ENCODE results near the gene ZNF724.

ZNF724 gene

GRCh38 chr19:23263396-23263795 is 13.2 kb upstream of the ZNF724 start:
- no peak for DNase-seq (ENCODE audit: low spot score)
- in situ Hi-C loops (cut with MboI; ENCODE audit: low sequenced_read_pairs, unreplicated experiment) = no loop called here
- TF ChIP-seq, protein P1, sequence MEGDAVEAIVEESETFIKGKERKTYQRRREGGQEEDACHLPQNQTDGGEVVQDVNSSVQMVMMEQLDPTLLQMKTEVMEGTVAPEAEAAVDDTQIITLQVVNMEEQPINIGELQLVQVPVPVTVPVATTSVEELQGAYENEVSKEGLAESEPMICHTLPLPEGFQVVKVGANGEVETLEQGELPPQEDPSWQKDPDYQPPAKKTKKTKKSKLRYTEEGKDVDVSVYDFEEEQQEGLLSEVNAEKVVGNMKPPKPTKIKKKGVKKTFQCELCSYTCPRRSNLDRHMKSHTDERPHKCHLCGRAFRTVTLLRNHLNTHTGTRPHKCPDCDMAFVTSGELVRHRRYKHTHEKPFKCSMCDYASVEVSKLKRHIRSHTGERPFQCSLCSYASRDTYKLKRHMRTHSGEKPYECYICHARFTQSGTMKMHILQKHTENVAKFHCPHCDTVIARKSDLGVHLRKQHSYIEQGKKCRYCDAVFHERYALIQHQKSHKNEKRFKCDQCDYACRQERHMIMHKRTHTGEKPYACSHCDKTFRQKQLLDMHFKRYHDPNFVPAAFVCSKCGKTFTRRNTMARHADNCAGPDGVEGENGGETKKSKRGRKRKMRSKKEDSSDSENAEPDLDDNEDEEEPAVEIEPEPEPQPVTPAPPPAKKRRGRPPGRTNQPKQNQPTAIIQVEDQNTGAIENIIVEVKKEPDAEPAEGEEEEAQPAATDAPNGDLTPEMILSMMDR (IDR thresholded peaks at IDR 0.05; ENCODE audit: borderline replicate concordance, control extremely low read depth, extremely low read depth, insufficient read depth, missing control alignments) = no peak

DNA sequence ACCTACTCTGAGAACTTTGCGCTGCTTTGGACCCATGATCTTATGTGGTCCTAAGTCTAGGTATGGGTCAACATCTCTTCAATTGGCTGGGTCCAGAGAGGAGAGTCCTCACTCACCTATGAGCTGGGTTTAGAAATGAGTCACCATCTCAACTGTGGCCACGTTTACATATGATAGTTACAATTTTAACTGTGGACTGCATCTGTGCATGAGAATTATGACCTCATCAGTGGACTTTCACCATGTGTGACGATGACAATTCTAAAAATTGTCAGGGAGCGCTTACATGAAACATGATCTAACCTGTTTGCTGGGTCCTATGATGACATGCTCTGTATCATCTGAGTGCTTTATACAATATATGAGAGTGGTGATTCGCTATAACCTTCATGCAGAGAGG is 12.7 kb upstream of the ZNF724 start:
- in situ Hi-C loops (cut with MboI; ENCODE audit: low sequenced_read_pairs, unreplicated experiment) = no loop called here
- TF ChIP-seq, protein P1 (IDR thresholded peaks at IDR 0.05; ENCODE audit: borderline replicate concordance, control extremely low read depth, extremely low read depth, insufficient read depth, missing control alignments) = no peak
- no peak for DNase-seq (ENCODE audit: low spot score)

DNA sequence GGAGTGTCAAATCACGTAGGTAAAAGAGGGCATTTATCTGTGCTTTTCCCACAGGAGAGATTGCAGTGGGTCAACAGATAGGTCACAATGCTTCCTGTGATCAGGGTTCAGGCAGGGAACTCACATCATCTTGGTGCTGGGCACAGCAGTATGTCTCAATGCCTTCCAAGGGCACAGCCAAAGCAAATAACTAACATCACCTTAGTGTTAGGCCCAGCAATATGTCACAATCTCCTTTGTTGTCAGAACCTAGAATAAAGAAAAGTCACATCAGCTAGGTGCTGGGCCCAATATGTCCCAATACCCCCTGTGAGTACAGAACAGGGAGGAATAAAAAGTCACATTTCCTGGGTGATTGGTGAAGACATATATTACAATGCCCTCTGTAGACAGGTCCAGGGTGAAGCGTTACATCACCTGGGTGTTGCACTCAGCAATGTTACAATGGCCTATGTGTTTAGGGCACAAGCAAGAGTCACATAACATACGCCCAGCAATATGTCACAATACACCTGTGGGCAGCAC is 11.4 kb upstream of the ZNF724 start:
- DNase-seq (ENCODE audit: low spot score) = no peak
- TF ChIP-seq, protein P1 (IDR thresholded peaks at IDR 0.05; ENCODE audit: borderline replicate concordance, control extremely low read depth, extremely low read depth, insufficient read depth, missing control alignments) = no peak
- in situ Hi-C loops (cut with MboI; ENCODE audit: low sequenced_read_pairs, unreplicated experiment) = no loop called here

GRCh38 chr19:23260956-23261355 is 10.8 kb upstream of the ZNF724 start:
- in situ Hi-C loops (cut with MboI; ENCODE audit: low sequenced_read_pairs, unreplicated experiment) = no loop called here
- DNase-seq (ENCODE audit: low spot score) = no peak
- TF ChIP-seq, protein P1 (IDR thresholded peaks at IDR 0.05; ENCODE audit: borderline replicate concordance, control extremely low read depth, extremely low read depth, insufficient read depth, missing control alignments) = no peak

- no peak for DNase-seq (ENCODE audit: low spot score)
- TF ChIP-seq, protein P1 (IDR thresholded peaks at IDR 0.05; ENCODE audit: borderline replicate concordance, control extremely low read depth, extremely low read depth, insufficient read depth, missing control alignments) = no peak
- in situ Hi-C loops (cut with MboI; ENCODE audit: low sequenced_read_pairs, unreplicated experiment) = no loop called here
Measured at GRCh38 chr19:23259961-23260360, 9.8 kb upstream of the ZNF724 start.

DNA sequence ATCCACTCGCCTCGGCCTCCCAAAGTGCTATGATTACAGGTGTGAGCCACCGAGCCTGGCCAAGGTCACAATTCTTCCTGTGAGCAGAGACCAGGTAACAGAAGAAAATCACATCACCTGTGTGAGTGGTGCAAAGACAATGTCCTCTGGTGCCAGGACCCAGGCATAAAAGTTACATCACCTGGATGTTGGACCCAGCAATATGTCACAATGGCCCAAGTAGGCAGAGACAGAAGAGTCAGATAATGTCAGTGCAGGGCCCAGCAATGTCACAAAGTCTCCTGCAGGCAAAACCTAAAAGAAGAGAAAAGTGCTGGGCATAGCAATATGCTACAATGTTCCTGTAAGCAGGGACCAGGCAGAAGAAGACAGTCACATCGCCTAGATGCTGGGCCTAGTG is 5.5 kb upstream of the ZNF724 start:
- TF ChIP-seq, protein P1 (IDR thresholded peaks at IDR 0.05; ENCODE audit: borderline replicate concordance, control extremely low read depth, extremely low read depth, insufficient read depth, missing control alignments) = no peak
- DNase-seq (ENCODE audit: low spot score) = no peak
- in situ Hi-C loops (cut with MboI; ENCODE audit: low sequenced_read_pairs, unreplicated experiment) = no loop called here

Data from GM13976 (cell line).